ENCODE measurements around the gene FAM72D.
"Not testable (repeated sequence)": the region's sequence is repeated elsewhere in the genome, so short reads cannot be mapped to it uniquely, and the experiment has no call there.

The FAM72D gene

DNA sequence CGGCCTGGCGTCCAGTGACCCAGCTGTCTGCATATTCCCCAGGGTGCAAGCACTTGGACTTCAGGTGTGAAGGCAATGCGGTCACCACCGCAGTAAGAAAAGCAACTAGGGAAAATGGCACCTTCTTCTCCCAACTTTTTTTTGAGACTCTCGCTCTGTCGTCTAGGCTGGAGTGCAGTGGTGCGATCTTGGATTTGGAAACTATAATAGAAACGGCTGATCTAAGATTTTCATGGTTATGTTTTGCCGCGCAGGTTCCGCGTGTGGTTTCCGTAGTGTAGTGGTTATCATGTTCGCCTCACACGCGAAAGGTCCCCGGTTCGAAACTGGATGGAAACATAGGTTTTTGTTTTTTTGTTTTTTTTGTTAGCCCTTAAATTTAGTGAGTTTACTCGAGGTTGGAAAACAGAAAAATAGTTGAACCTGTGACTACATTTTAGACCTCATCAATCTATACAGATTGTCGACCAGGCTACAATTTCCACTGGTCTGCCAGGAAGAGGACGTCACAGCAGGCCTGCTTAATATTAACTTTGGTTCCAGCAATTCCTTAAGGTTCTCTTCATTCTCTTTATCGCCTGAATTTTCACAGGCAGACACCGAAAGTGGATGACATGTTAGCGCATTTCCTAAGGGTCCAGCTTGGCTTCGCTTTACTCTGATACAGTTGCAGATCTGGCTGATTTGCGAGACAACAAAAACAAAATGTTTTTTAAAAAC lies 61.3 kb downstream of the FAM72D start:
- H3K9me3 ChIP-seq (ENCODE audit: control extremely low read depth in 1 of 5, control insufficient read depth in 4 of 5, insufficient read depth in 2 of 5, low read depth in 1 of 5, low read length in 4 of 5); CTCF ChIA-PET; POLR2A ChIA-PET; H3K36me3 ChIP-seq (ENCODE audit: control insufficient read depth in 4 of 4, insufficient read depth in 4 of 4, low read length in 3 of 4); H3K27ac ChIP-seq (ENCODE audit: insufficient read depth in 1 of 2, low read depth in 1 of 2, low read length in 2 of 2, poor library complexity in 1 of 2, severe bottlenecking in 2 of 2); H3K4me1 ChIP-seq (ENCODE audit: control extremely low read depth in 1 of 4, control insufficient read depth in 4 of 4, insufficient read depth in 4 of 4, low read length in 3 of 4); H3K27me3 ChIP-seq (replicated peaks in 2 of 5; ENCODE audit: control insufficient read depth in 4 of 5, insufficient read depth in 5 of 5, low read length in 4 of 5): not testable (repeated sequence)
- peak; percentile 70 to 85 (median 83) for DNase-seq
- peak overlapping the region in 6 of 7 experiments; percentile 41 to 71 (median 64) for H3K4me3 ChIP-seq (ENCODE audit: control insufficient read depth in 1 of 7, extremely low read depth in 1 of 7, insufficient read depth in 4 of 7, low read depth in 2 of 7, low read length in 6 of 7)
- WGBS (ENCODE audit: insufficient coverage): 0% methylated on average over 3 of the region's 26 CpGs

DNA sequence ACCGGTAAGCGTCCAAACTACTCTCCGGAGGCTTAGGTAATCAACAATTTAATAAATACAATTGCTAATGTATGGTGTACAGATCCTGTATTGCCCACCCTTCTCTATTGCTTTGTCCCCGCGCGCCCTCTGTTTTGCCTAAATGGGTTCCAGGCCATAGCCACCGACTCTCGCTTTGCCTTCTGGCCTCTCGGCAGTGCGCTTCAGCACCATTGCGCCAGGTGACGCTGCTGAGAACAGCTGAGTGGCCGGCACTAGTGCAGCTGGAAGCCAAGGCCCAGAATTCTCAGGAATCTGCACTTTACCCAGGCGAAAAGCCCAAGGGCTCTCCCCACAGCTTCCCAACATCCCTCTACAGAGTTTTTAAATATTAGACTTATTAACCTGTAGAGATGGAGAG lies 61.9 kb downstream of the FAM72D start:
- H3K36me3 ChIP-seq (ENCODE audit: control insufficient read depth in 4 of 4, insufficient read depth in 4 of 4, low read length in 3 of 4); POLR2A ChIA-PET; H3K27ac ChIP-seq (ENCODE audit: insufficient read depth in 1 of 2, low read depth in 1 of 2, low read length in 2 of 2, poor library complexity in 1 of 2, severe bottlenecking in 2 of 2); CTCF ChIA-PET; H3K4me3 ChIP-seq (ENCODE audit: control insufficient read depth in 1 of 7, extremely low read depth in 1 of 7, insufficient read depth in 4 of 7, low read depth in 2 of 7, low read length in 6 of 7); H3K9me3 ChIP-seq (ENCODE audit: control extremely low read depth in 1 of 5, control insufficient read depth in 4 of 5, insufficient read depth in 2 of 5, low read depth in 1 of 5, low read length in 4 of 5); H3K4me1 ChIP-seq (ENCODE audit: control extremely low read depth in 1 of 4, control insufficient read depth in 4 of 4, insufficient read depth in 4 of 4, low read length in 3 of 4); H3K27me3 ChIP-seq (replicated peaks in 2 of 5; ENCODE audit: control insufficient read depth in 4 of 5, insufficient read depth in 5 of 5, low read length in 4 of 5); DNase-seq: not testable (repeated sequence)
- WGBS (ENCODE audit: insufficient coverage): no CpG with 5 or more reads among the region's 14 CpGs

DNA sequence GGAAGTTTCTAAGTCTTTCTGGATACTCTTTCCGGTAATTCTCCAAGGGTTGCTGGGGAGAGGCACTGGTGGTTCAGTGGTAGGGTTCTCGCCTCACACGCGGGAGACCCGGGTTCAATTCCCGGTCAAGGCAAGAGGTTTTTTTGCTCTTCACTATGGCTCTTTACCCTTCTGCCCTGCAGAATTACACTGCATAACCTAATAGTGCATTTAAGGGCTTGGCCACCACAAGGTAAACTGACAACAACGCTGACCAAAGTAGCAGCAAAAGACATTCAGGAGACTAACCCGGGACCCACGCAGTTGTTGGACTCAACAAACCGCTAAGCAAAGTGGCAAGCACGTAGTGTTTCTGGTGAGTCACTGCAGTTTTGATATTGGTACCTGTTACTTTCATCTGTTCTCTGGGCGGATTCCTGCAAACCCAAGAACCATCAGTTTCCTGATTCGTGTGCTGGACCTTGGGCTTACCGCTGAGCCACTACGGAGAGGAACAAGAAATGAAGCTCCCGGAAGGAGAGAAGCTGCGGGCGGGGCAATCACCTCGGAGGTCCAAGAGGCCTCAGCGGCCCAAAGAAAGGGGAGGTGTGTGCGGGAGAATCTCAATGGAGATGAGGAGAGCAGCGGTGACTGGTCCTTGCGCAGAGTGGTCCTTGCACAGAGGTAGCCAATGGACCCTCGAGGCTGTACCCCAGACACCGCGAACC lies 65.4 kb downstream of the FAM72D start:
- H3K9me3 ChIP-seq (ENCODE audit: control extremely low read depth in 1 of 5, control insufficient read depth in 4 of 5, insufficient read depth in 2 of 5, low read depth in 1 of 5, low read length in 4 of 5); H3K27ac ChIP-seq (ENCODE audit: insufficient read depth in 1 of 2, low read depth in 1 of 2, low read length in 2 of 2, poor library complexity in 1 of 2, severe bottlenecking in 2 of 2); POLR2A ChIA-PET; DNase-seq; H3K4me1 ChIP-seq (ENCODE audit: control extremely low read depth in 1 of 4, control insufficient read depth in 4 of 4, insufficient read depth in 4 of 4, low read length in 3 of 4); H3K36me3 ChIP-seq (ENCODE audit: control insufficient read depth in 4 of 4, insufficient read depth in 4 of 4, low read length in 3 of 4); CTCF ChIA-PET; H3K4me3 ChIP-seq (ENCODE audit: control insufficient read depth in 1 of 7, extremely low read depth in 1 of 7, insufficient read depth in 4 of 7, low read depth in 2 of 7, low read length in 6 of 7); H3K27me3 ChIP-seq (replicated peaks in 2 of 5; ENCODE audit: control insufficient read depth in 4 of 5, insufficient read depth in 5 of 5, low read length in 4 of 5): not testable (repeated sequence)
- WGBS (ENCODE audit: insufficient coverage): no CpG with 5 or more reads among the region's 26 CpGs

All from common myeloid progenitor, CD34-positive (primary cell).